Measurements from ENCODE around the gene ADI1. TPM values are rescaled to one million over a fixed set of nuclear protein-coding genes. Genes with fewer than 3 reads are reported as not detected.
"Not testable (repeated sequence)": the region's sequence is repeated elsewhere in the genome, so short reads cannot be mapped to it uniquely, and the experiment has no call there.

The ADI1 gene
- total RNA-seq, 4 donors from 2014 or later: 90.0 to 130 (median 96.9) TPM

DNA sequence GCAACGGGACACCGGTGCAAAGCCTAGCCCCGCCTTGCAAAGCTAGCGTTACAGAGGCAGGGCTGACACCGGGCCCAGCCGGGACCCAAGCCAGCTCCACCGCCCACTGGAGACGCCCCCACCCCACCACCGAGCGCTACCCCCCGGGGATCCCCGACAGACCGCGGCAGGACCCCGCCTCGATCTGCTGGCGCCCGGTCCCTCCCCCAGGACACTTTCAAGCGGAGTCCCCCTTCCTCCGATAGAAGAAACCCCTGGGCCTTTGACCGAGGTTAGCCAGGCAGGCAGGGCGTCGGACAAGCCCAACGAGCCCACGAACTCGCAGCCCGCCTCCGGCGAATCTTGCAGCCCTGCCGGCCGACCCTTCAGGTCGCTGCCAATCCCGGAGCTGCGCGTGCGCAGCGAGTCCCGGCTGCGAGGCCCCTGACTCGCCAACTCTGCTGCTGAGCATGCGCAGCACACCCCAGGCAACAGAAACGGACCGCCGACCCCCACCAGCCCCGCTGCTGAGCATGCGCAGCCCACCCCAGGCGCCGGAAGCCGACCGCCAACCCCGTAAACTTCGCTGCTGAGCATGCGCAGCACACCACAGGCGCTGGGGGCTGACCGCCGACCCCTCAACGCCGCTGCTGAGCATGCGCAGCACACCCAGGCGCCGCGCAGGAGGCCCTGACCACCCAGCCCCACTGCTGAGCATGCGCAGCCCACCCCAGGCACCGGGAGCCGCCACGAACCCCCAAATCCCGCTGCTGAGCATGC is 656 bp downstream of the ADI1 start:
- H3K4me1 ChIP-seq: peaks cover 20 to 55% (median 47%) of the 10 kb centered on the region in 4 donors
- DNase-seq (ENCODE audit: extremely low spot score): peak; percentile 98
- intact Hi-C loops (cut with DNase I): loop anchor here (5.0 kb wide), 2 partner anchors 46 to 59 kb away; partner anchors contain the start of gene RPS7

DNA sequence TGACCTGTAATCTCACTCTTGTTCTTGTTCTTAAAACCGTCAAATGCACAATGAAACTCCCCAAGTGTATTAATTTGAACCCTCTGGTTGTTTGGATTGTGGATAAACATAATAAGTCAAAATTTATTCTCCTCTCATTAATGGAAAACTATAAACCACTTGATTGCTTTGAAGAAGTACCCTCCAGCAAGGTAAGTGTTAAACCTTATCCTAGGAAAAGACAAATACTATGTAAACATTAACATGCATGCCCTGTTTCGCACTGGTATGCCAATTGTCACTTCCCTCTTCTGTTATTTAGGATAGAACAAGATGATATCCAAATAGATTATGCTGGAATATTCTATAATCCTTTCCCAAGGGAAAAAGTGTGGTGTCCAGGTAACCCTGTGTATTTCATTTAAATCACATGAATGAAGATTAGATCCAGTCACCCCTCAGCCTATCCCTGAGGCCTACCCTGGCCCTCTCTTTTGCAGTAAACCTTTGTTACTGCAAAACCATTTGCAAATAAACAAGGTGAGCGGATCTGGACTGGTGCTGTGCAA is 1.3 kb downstream of the ADI1 start:
- H3K27me3 ChIP-seq: no peaks in the 10 kb centered on the region
- peaks cover 0 to 13% (median 8%) of the 10 kb centered on the region in 4 donors for H3K36me3 ChIP-seq
- H3K9me3 ChIP-seq: no peaks in the 10 kb centered on the region
- intact Hi-C loops (cut with DNase I): loop anchor here (5.0 kb wide), 2 partner anchors 46 to 59 kb away; partner anchors contain the start of gene RPS7
- H3K4me3 ChIP-seq: peak overlapping the region; percentile 86 to 96 (median 91)
- no peak for DNase-seq (ENCODE audit: extremely low spot score)
- TF ChIP-seq, protein P1, sequence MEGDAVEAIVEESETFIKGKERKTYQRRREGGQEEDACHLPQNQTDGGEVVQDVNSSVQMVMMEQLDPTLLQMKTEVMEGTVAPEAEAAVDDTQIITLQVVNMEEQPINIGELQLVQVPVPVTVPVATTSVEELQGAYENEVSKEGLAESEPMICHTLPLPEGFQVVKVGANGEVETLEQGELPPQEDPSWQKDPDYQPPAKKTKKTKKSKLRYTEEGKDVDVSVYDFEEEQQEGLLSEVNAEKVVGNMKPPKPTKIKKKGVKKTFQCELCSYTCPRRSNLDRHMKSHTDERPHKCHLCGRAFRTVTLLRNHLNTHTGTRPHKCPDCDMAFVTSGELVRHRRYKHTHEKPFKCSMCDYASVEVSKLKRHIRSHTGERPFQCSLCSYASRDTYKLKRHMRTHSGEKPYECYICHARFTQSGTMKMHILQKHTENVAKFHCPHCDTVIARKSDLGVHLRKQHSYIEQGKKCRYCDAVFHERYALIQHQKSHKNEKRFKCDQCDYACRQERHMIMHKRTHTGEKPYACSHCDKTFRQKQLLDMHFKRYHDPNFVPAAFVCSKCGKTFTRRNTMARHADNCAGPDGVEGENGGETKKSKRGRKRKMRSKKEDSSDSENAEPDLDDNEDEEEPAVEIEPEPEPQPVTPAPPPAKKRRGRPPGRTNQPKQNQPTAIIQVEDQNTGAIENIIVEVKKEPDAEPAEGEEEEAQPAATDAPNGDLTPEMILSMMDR (IDR thresholded peaks at IDR 0.05): no peak
- TF ChIP-seq POLR2AphosphoS5 (IDR thresholded peaks at IDR 0.05) (no peak), EP300 (IDR thresholded peaks at IDR 0.05) (no peak), POLR2A (IDR thresholded peaks at IDR 0.05; ENCODE audit: low read depth) (no peak)
- H3K4me1 ChIP-seq: peaks cover 14 to 49% (median 41%) of the 10 kb centered on the region in 4 donors
- WGBS: 29% methylated on average over 3 of the region's 3 CpGs
- H3K27ac ChIP-seq (replicated peaks in 1 of 4): peak overlapping the region; percentile 99 to 100 (median 100)

More for the DNA sequence above, 656 bp downstream of the ADI1 start:
- Histone ChIP-seq H3K27ac (replicated peaks in 1 of 4) (peak overlapping the region; percentile 99 to 100 (median 100)), H3K4me3 (peak overlapping the region; percentile 86 to 96 (median 91)), H3K27me3 (no peaks in the 10 kb centered on the region), H3K9me3 (no peaks in the 10 kb centered on the region), H3K36me3 (peaks cover 0 to 7% (median 1%) of the 10 kb centered on the region in 4 donors)
- TF ChIP-seq EP300 (IDR thresholded peaks at IDR 0.05) (no peak), POLR2A (IDR thresholded peaks at IDR 0.05; ENCODE audit: low read depth) (peak; percentile 56), POLR2AphosphoS5 (IDR thresholded peaks at IDR 0.05) (peak; percentile 85 to 86)
- TF ChIP-seq, protein P1 (IDR thresholded peaks at IDR 0.05): no peak
- 0% methylated on average over 28 of the region's 67 CpGs for WGBS

GRCh38 chr2:3516831-3517230 is 2.5 kb downstream of the ADI1 start:
- no peak for DNase-seq (ENCODE audit: extremely low spot score)
- peaks cover 14 to 37% (median 29%) of the 10 kb centered on the region in 4 donors for H3K4me1 ChIP-seq
- H3K9me3 ChIP-seq: no peaks in the 10 kb centered on the region
- H3K4me3 ChIP-seq: no peak overlapping the region
- H3K36me3 ChIP-seq: peaks cover 9 to 25% (median 20%) of the 10 kb centered on the region in 4 donors
- H3K27ac ChIP-seq (replicated peaks in 1 of 4): no peak overlapping the region
- no peak for TF ChIP-seq EP300 (IDR thresholded peaks at IDR 0.05)
- TF ChIP-seq, protein P1 (IDR thresholded peaks at IDR 0.05): no peak
- TF ChIP-seq POLR2AphosphoS5 (IDR thresholded peaks at IDR 0.05): no peak
- no peak for TF ChIP-seq POLR2A (IDR thresholded peaks at IDR 0.05; ENCODE audit: low read depth)
- intact Hi-C loops (cut with DNase I): loop anchor here (5.0 kb wide), 2 partner anchors 45 to 60 kb away; partner anchors contain the start of gene RPS7
- no peaks in the 10 kb centered on the region for H3K27me3 ChIP-seq
- WGBS: 95% methylated on average over 3 of the region's 3 CpGs

- DNase-seq (ENCODE audit: extremely low spot score); H3K27me3 ChIP-seq; H3K9me3 ChIP-seq; H3K4me3 ChIP-seq; H3K27ac ChIP-seq (replicated peaks in 1 of 4): not testable (repeated sequence)
- 94% methylated on average over 5 of the region's 5 CpGs for WGBS
- Histone ChIP-seq H3K36me3 (peaks cover 20 to 39% (median 34%) of the 10 kb centered on the region in 4 donors), H3K4me1 (peaks cover 8 to 29% (median 19%) of the 10 kb centered on the region in 4 donors)
- intact Hi-C loops (cut with DNase I): loop anchor here (5.0 kb wide), 2 partner anchors 43 to 62 kb away; partner anchors contain the start of gene RPS7
Measured at GRCh38 chr2:3515438-3515837, 3.9 kb downstream of the ADI1 start.

Measured in esophagus muscularis mucosa (tissue), 4 donors.